Measurements from ENCODE around the gene LOC101059915. TPM values are rescaled to one million over a fixed set of nuclear protein-coding genes. Genes with fewer than 3 reads are reported as not detected.
A peak's percentile ranks its signal among the peaks of the same experiment; 100 is the strongest.
"Not testable (repeated sequence)": the region's sequence is repeated elsewhere in the genome, so short reads cannot be mapped to it uniquely, and the experiment has no call there.

LOC101059915 gene

DNA sequence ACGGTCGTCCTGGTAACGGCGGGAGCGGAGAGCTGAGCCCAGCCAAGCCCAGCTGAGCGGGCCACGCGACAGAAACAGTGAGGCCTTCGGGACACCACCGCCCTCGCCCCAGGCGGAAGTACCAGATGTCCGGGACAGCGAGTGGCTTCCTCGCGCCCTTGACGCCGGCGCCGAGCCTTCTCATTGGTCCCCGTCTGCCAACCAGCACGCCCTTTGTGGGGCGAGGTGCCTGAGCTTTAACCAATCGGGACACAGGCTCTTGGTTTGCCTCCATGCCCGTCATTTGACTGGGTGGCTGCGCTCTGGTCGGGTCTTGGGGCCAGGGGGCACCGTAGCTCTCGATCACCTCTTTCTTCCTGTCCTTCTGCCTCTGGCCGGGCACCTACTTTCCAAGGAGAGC, 50.8 kb downstream of the LOC101059915 start, which contains the start of gene CXorf49:
Gene CXorf49, minus strand, starts transcription at position 101 of the 400 bp plus-strand sequence. CDS start 134 bp downstream, outside the sequence.
- DNase-seq; H3K27ac ChIP-seq; H3K27me3 ChIP-seq; H3K4me3 ChIP-seq; H3K9me3 ChIP-seq; ATAC-seq; H3K4me1 ChIP-seq; H3K36me3 ChIP-seq; intact Hi-C loops (cut with DNase I): not testable (repeated sequence)
- no CpG with 5 or more reads among the region's 30 CpGs for WGBS, 2 donors

DNA sequence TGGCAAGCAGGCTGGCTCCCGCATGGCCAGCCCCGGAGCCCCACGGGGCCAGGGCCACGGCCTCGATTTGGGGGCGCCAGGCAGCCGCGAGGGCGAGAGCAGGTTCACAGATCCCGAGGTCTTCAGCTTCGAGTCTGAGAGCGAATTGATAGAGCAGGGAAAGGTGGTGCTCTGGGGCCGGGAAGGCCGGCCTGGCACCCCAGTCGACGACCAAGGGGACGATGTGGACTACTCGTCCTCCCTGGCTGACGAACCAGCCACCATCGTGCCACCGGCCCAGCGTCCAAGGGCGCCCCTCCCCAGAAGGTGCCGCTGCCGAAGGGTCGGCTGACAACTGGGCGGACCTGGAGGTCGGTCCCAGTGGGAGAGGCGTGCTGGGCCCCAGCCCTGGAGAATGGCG, 51.8 kb downstream of the LOC101059915 start:
- WGBS, 2 donors: 80 to 93% methylated on average over 2 to 7 of the region's 30 CpGs
- H3K27me3 ChIP-seq; H3K27ac ChIP-seq; H3K4me1 ChIP-seq; H3K9me3 ChIP-seq; H3K36me3 ChIP-seq; intact Hi-C loops (cut with DNase I); H3K4me3 ChIP-seq: not testable (repeated sequence)
- peak in 1 of 2 donors; percentile 1 for DNase-seq
- peak in 1 of 8 donors; percentile 12 for ATAC-seq

DNA sequence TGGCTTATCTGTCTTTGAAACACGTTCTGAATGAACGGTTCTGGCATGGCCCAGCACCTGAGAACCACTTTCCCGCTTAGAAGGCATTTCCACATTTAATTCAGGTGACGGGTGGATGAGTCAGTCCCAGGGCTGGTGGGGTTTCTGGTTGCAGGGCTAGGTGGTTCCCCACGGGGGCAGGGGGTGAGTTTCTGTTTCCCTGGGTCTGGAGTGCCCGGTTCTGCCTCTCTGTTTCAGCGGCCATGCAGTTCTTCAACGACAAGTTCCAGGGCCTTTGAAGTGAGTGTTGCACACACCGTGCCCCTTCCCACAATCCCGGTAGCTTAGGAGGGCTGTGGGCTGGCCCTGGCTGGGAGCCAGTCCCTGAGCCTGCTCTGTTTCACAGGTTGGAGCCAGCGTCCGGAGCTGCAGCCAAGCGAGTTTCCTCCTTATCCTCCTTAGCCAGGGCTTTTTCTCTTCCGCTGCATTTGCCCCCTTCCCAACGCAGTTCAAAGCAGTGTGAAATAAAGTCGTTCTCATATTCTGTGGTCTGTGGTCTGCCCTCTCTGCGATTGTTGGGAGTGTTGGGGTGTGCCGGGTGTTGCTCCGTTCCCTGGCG, 53.0 kb downstream of the LOC101059915 start:
- DNase-seq; H3K4me3 ChIP-seq; H3K4me1 ChIP-seq; ATAC-seq; H3K27me3 ChIP-seq; H3K36me3 ChIP-seq; H3K9me3 ChIP-seq; H3K27ac ChIP-seq; intact Hi-C loops (cut with DNase I): not testable (repeated sequence)
- WGBS, 2 donors: no CpG with 5 or more reads among the region's 20 CpGs

Other genes with a start within 250 kb of the LOC101059915 start
- gene OGT, start 134.4 kb upstream of the LOC101059915 start, total RNA-seq: 10 to 100 TPM; 58.8 to 92.1 (median 80.3) TPM
- 10 to 100 TPM; 16.1 to 73.7 TPM for gene OGT, start 134.4 kb upstream of the LOC101059915 start, polyA plus RNA-seq
- gene GCNA, start 89.1 kb upstream of the LOC101059915 start, total RNA-seq: 1 to 10 TPM in 7 of 10 donors, under 1 TPM in 3; 0.53 to 2.7 (median 1.2) TPM
- 1 to 10 TPM; 1.5 to 1.7 TPM for gene GCNA, start 89.1 kb upstream of the LOC101059915 start, polyA plus RNA-seq
- 1 to 10 TPM in 1 of 10 donors, under 1 TPM in 3, not detected in 6; 0.17 to 2.7 (median 0.38) TPM for gene CXCR3, start 49.0 kb upstream of the LOC101059915 start, total RNA-seq
- gene CXCR3, start 49.0 kb upstream of the LOC101059915 start, polyA plus RNA-seq: under 1 TPM; 0.10 to 0.15 TPM
- not detected for gene CXorf49, start 50.7 kb downstream of the LOC101059915 start, total RNA-seq
- gene CXorf49, start 50.7 kb downstream of the LOC101059915 start, polyA plus RNA-seq: not detected
- gene CXorf49B, start 95.8 kb downstream of the LOC101059915 start, total RNA-seq: not detected
- not detected for gene CXorf49B, start 95.8 kb downstream of the LOC101059915 start, polyA plus RNA-seq
- 1 to 10 TPM; 3.4 to 8.4 (median 6.3) TPM for gene NHSL2, start 243.3 kb downstream of the LOC101059915 start, total RNA-seq
- 1 to 10 TPM in 1 of 2 donors, under 1 TPM in 1; 0.86 to 2.3 TPM for gene NHSL2, start 243.3 kb downstream of the LOC101059915 start, polyA plus RNA-seq

Measured in heart right ventricle (tissue), 16 donors.